ENCODE results near the gene EVX1.

DNA sequence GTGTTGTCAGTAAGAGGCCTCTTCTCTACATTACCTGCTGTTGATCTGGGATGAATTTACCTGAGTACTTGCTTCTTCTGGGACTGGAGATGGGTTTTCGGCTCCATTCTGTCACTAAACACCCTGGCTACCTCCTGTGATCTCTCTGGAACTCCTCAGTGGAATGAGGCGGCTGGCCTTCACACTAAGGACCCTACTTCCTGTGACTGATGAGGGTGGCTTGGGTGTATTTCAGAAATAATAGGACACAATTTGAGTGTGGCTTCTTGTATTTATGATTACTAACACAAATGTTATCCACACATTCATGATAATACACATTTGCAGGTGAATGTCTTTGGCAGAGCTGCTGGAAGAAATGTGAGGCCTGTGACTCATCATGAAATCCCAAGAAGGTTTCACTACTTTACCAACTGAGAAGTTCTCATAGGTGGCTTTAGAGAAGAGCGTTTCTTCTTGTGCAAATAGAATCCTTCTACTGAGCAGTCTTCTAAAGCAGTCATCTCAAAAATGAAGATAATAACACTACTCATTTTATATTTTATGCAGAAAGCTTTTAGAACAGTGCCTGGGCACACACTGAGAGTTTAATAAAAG lies 21.3 kb upstream of the EVX1 start:
- no peak for TF ChIP-seq EZH2 (IDR thresholded peaks at IDR 0.05; ENCODE audit: borderline replicate concordance)
- no peak for TF ChIP-seq CTCF (IDR thresholded peaks at IDR 0.05; ENCODE audit: poor library complexity)
- TF ChIP-seq EZH2phosphoT487 (IDR thresholded peaks at IDR 0.05; ENCODE audit: low read depth, severe bottlenecking, unreplicated experiment) = no peak
